Peyer's patch (tissue), 4 donors: ENCODE results near the gene EYS. TPM values are rescaled to one million over a fixed set of nuclear protein-coding genes. Genes with fewer than 3 reads are reported as not detected.

Experiments used
- DNase-seq, 3 donors: peaks; one replicate each; pipeline ENCODE4 v3.0.0-alpha.2; 2017 to 2019
- H3K27ac ChIP-seq, 4 donors: fragments of 200-600 bp; sonication (generic); one replicate each; pipeline ENCODE4 v1.5.1; 2016 to 2019
- H3K27me3 ChIP-seq, 2 donors: fragments of 200-600 bp; sonication (generic); one replicate each; pipeline ENCODE4 v1.5.1; 2019
- H3K36me3 ChIP-seq, 3 donors: fragments of 200-600 bp; sonication (generic); one replicate each; pipeline ENCODE4 v1.5.1; 2016 to 2019
- H3K4me1 ChIP-seq, 4 donors: fragments of 200-600 bp; sonication (generic); one replicate each; pipeline ENCODE4 v1.5.1; 2016 to 2019
- H3K4me3 ChIP-seq, 4 donors: fragments of 200-600 bp; sonication (generic); 1 replicate in 3 of 4; 2 replicates in 1 of 4; pipeline ENCODE4 v1.5.1; 2016 to 2019; ENCODE audit warnings: mild to moderate bottlenecking in 1 of 4
- H3K9me3 ChIP-seq, 4 donors: fragments of 200-600 bp; sonication (generic); one replicate each; pipeline ENCODE4 v1.5.1; 2016 to 2019; ENCODE audit warnings: mild to moderate bottlenecking in 1 of 4
- CTCF ChIP-seq, 6 experiments: fragments of 450-650 bp in 4 of 6; fragments of 200-600 bp in 2 of 6; sonication (generic) in 1 of 6; IDR thresholded peaks; one replicate each; pipeline ENCODE4 v1.5.1; 2017 to 2019; ENCODE audit warnings: antibody characterized with exemption in 6 of 6, mild to moderate bottlenecking in 3 of 6, moderate library complexity in 1 of 6
- POLR2A ChIP-seq, 2 donors: fragments of 450-650 bp; IDR thresholded peaks; one replicate each; pipeline ENCODE4 v1.5.1; 2017; ENCODE audit warnings: antibody characterized with exemption in 2 of 2, mild to moderate bottlenecking in 2 of 2, moderate library complexity in 2 of 2
- total RNA-seq, 4 donors: library from RNA; depleted of rRNA; stranded (reverse); fragments of >200 nt; gene quantifications; one replicate each; pipeline ENCODE4 v1.1.0, GENCODE V29; 2016

Gene EYS
- total RNA-seq, 4 donors from 2014 or later, result 0.13 to 1.5 (median 0.35) TPM; not detected in 1

- Histone ChIP-seq H3K9me3 (no peaks in the 10 kb centered on the region), H3K4me1 (no peaks in the 10 kb centered on the region), H3K4me3 (no peak overlapping the region), H3K36me3 (no peaks in the 10 kb centered on the region), H3K27ac (no peak overlapping the region), H3K27me3 (no peaks in the 10 kb centered on the region)
- no peak for DNase-seq
- no peak for TF ChIP-seq POLR2A (IDR thresholded peaks at IDR 0.05)
- no peak for TF ChIP-seq CTCF (IDR thresholded peaks at IDR 0.05)
Measured at GRCh38 chr6:65189236-65189881, 517.7 kb downstream of the EYS start.

GRCh38 chr6:65186826-65187225, 520.2 kb downstream of the EYS start:
- DNase-seq, result no peak
- TF ChIP-seq POLR2A (IDR thresholded peaks at IDR 0.05) (no peak), CTCF (IDR thresholded peaks at IDR 0.05) (no peak)

GRCh38 chr6:65182681-65183080, 524.3 kb downstream of the EYS start:
- H3K36me3 ChIP-seq, result no peaks in the 10 kb centered on the region
- no peaks in the 10 kb centered on the region for H3K4me1 ChIP-seq
- TF ChIP-seq POLR2A (IDR thresholded peaks at IDR 0.05) (no peak), CTCF (IDR thresholded peaks at IDR 0.05) (no peak)
- no peak for DNase-seq
- H3K9me3 ChIP-seq, result no peaks in the 10 kb centered on the region
- H3K27ac ChIP-seq, result no peak overlapping the region
- no peak overlapping the region for H3K4me3 ChIP-seq
- H3K27me3 ChIP-seq, result no peaks in the 10 kb centered on the region

More at GRCh38 chr6:65186826-65187225, 520.2 kb downstream of the EYS start:
- Histone ChIP-seq H3K9me3 (no peaks in the 10 kb centered on the region), H3K36me3 (no peaks in the 10 kb centered on the region), H3K4me3 (no peak overlapping the region), H3K27me3 (no peaks in the 10 kb centered on the region), H3K4me1 (no peaks in the 10 kb centered on the region), H3K27ac (no peak overlapping the region)

GRCh38 chr6:65170273-65170672, 536.8 kb downstream of the EYS start:
- DNase-seq, result no peak
- no peaks in the 10 kb centered on the region for H3K27me3 ChIP-seq
- H3K4me1 ChIP-seq, result no peaks in the 10 kb centered on the region
- no peak overlapping the region for H3K4me3 ChIP-seq
- TF ChIP-seq POLR2A (IDR thresholded peaks at IDR 0.05), result no peak
- no peak for TF ChIP-seq CTCF (IDR thresholded peaks at IDR 0.05)
- H3K27ac ChIP-seq, result no peak overlapping the region
- H3K36me3 ChIP-seq, result no peaks in the 10 kb centered on the region
- H3K9me3 ChIP-seq, result no peaks in the 10 kb centered on the region

- no peak for DNase-seq
Measured at GRCh38 chr6:65161661-65162060, 545.4 kb downstream of the EYS start.

GRCh38 chr6:65157025-65157424, 550.0 kb downstream of the EYS start:
- Histone ChIP-seq H3K9me3 (no peaks in the 10 kb centered on the region), H3K36me3 (no peaks in the 10 kb centered on the region), H3K27ac (no peak overlapping the region), H3K27me3 (no peaks in the 10 kb centered on the region), H3K4me3 (no peak overlapping the region), H3K4me1 (no peaks in the 10 kb centered on the region)
- TF ChIP-seq POLR2A (IDR thresholded peaks at IDR 0.05), result no peak
- no peak for TF ChIP-seq CTCF (IDR thresholded peaks at IDR 0.05)
- no peak for DNase-seq

More at GRCh38 chr6:65161661-65162060, 545.4 kb downstream of the EYS start:
- Histone ChIP-seq H3K27ac (no peak overlapping the region), H3K36me3 (no peaks in the 10 kb centered on the region), H3K4me3 (no peak overlapping the region), H3K27me3 (no peaks in the 10 kb centered on the region), H3K9me3 (no peaks in the 10 kb centered on the region), H3K4me1 (no peaks in the 10 kb centered on the region)
- TF ChIP-seq POLR2A (IDR thresholded peaks at IDR 0.05), result no peak
